GM12878 (cell line): ENCODE results near the gene RNF41. TPM values are rescaled to one million over a fixed set of nuclear protein-coding genes. Genes with fewer than 3 reads are reported as not detected.

Experiments used
- ATF3 ChIP-seq: IDR thresholded peaks from 2 replicates; pipeline ENCODE4 v1.6.1; 2011; ENCODE audit warnings: low read depth, mild to moderate bottlenecking, low read length, moderate library complexity, borderline replicate concordance; ENCODE audit errors: extremely low read depth
- CBFB ChIP-seq: IDR thresholded peaks from 2 replicates; pipeline ENCODE4 v1.6.1; 2016; ENCODE audit warnings: antibody characterized with exemption, low read depth
- CTCF ChIP-seq, 3 experiments: IDR thresholded peaks in 2 of 3; conservative IDR thresholded peaks in 1 of 3; 2 replicates each; pipeline ENCODE4 v1.5.1; 2011; ENCODE audit warnings: low read depth in 3 of 3, low read length in 3 of 3, mild to moderate bottlenecking in 3 of 3, control low read depth in 2 of 3, moderate library complexity in 2 of 3, inconsistent platforms in 1 of 3, mixed read lengths in 1 of 3; ENCODE audit not compliant: control insufficient read depth in 2 of 3, insufficient read depth in 1 of 3; ENCODE audit errors: extremely low read depth in 1 of 3
- KLF5 ChIP-seq: fragments of 450-650 bp; IDR thresholded peaks from 2 replicates; pipeline ENCODE4 v1.6.1; 2014; ENCODE audit warnings: mild to moderate bottlenecking; ENCODE audit not compliant: partially characterized antibody
- RAD21 ChIP-seq: IDR thresholded peaks from 2 replicates; pipeline ENCODE4 v1.6.1; 2011; ENCODE audit warnings: mild to moderate bottlenecking, low read depth, low read length, moderate library complexity; ENCODE audit not compliant: insufficient read depth
- polyA plus RNA-seq, 11 experiments: library from polyadenylated mRNA; depleted of rRNA in 4 of 11; unstranded in 6 of 11; stranded (reverse) in 5 of 11; fragments of >200 nt; fragmentation: Nextera tagmentation in 4 of 11; fragmentation: Illumina TruSeq in 1 of 11; extraction: Ambion mirVana in 4 of 11; extraction: Trizol in 1 of 11; gene quantifications; 1 replicate in 1 of 11; 2 replicates in 10 of 11; pipeline versions ENCODE4 v1.2.1 to v1.2.3, GENCODE V29; 2011 to 2016; ENCODE audit warnings: inconsistent platforms in 2 of 11, missing spikeins in 2 of 11, low read depth in 1 of 11
- total RNA-seq, 4 experiments: library from RNA; depleted of rRNA in 3 of 4; stranded (reverse); fragments of >200 nt in 3 of 4; fragmentation: Illumina TruSeq in 1 of 4; extraction: Trizol in 1 of 4; gene quantifications; 2 replicates each; pipeline versions ENCODE4 v1.2.1 to v1.2.3, GENCODE V29; 2013 to 2021
- TF ChIP-seq, protein P1 (sequence below): fragments of 450-650 bp; IDR thresholded peaks from 2 replicates; pipeline ENCODE4 v1.6.1; 2016; ENCODE audit warnings: mild to moderate bottlenecking, moderate library complexity, borderline replicate concordance

The RNF41 gene
- total and polyA plus RNA-seq, 10 of the 15 experiments (the other 5 are each of a cell fraction or from before 2014, with no cell fraction given): 11.1 to 47.8 (median 30.6) TPM

- TF ChIP-seq, protein P1, sequence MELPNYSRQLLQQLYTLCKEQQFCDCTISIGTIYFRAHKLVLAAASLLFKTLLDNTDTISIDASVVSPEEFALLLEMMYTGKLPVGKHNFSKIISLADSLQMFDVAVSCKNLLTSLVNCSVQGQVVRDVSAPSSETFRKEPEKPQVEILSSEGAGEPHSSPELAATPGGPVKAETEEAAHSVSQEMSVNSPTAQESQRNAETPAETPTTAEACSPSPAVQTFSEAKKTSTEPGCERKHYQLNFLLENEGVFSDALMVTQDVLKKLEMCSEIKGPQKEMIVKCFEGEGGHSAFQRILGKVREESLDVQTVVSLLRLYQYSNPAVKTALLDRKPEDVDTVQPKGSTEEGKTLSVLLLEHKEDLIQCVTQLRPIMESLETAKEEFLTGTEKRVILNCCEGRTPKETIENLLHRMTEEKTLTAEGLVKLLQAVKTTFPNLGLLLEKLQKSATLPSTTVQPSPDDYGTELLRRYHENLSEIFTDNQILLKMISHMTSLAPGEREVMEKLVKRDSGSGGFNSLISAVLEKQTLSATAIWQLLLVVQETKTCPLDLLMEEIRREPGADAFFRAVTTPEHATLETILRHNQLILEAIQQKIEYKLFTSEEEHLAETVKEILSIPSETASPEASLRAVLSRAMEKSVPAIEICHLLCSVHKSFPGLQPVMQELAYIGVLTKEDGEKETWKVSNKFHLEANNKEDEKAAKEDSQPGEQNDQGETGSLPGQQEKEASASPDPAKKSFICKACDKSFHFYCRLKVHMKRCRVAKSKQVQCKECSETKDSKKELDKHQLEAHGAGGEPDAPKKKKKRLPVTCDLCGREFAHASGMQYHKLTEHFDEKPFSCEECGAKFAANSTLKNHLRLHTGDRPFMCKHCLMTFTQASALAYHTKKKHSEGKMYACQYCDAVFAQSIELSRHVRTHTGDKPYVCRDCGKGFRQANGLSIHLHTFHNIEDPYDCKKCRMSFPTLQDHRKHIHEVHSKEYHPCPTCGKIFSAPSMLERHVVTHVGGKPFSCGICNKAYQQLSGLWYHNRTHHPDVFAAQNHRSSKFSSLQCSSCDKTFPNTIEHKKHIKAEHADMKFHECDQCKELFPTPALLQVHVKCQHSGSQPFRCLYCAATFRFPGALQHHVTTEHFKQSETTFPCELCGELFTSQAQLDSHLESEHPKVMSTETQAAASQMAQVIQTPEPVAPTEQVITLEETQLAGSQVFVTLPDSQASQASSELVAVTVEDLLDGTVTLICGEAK: no peak
- no peak for TF ChIP-seq CBFB
- no peak for TF ChIP-seq RAD21
- TF ChIP-seq CTCF (IDR thresholded peaks at IDR 0.05 in 2 of 3, conservative IDR thresholded peaks at IDR 0.05 in 1 of 3; ENCODE audit: control insufficient read depth in 2 of 3, extremely low read depth in 1 of 3, insufficient read depth in 1 of 3, low read depth in 3 of 3, low read length in 3 of 3): no peak
- TF ChIP-seq ATF3: no peak
- no peak for TF ChIP-seq KLF5
- TF ChIP-seq, all 136 proteins: peak for 0
These were observed 5.3 kb downstream of the RNF41 start (continued) for GRCh38 chr12:56216461-56216860.
